GM18498 (cell line): ENCODE data around the gene C2orf80.
"Not testable (repeated sequence)": the region's sequence is repeated elsewhere in the genome, so short reads cannot be mapped to it uniquely, and the experiment has no call there.

ENCODE experiments used
- ATAC-seq: cut with Tn5 transposase; IDR thresholded peaks from one replicate; pipeline ENCODE4 v1.9.1; 2021; ENCODE audit warnings: mild to moderate bottlenecking, moderate library complexity; ENCODE audit not compliant: unreplicated experiment

Gene C2orf80

DNA sequence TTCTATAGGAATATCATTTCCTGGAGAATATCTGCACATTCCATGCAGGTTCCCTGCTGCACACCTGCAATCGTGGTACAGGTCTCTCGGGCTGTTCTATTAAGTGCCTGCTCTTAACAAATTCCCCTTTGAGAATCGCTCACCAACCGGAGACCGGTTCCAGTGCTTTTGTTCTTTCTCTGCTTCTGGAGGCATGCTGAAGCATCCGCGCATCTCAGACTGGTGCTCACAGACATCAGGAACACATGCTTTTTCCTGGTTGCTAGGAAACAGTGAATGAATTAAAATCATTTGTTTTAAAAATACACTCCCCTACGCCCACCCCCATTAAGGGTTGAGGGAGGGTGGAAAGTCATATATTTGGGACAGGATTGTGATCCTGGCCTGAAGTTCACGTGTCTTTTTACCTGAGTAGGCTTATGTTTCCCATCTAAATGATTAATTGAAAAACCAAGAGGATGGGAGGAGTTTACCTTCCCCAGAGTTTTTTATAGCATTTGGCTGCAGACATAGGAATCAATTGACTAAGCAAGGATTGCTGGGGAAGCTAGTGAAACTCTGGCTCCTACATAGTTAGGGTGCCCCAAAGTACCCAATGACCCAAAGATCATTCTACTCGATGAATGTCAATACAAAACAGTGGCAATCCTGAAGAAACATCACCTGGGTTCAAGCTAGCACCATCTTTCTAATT, at the start of gene C2orf80:
TSS of gene C2orf80 (minus strand) at position 221 of the 694 bp plus-strand sequence. CDS start 3,044 bp downstream, outside the sequence.
- ATAC-seq: no peak

DNA sequence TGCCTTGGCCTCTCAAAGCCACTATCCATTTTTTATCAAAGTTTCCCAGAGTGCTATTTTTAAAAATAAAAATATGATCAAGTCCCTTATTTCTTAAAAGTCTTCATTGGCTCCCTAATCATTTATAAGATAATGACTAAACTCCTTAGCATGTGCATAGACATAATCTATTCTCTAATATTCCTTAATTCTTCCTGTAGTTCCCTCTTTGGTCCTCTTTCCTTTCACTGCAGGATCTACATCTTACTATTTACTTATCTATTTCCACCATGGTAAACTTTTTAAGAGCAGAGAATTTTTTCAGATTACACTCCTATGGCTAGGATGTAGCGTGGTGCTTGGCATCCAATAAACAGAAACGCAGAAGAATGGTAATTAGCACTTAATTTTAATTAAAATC, 46.0 kb upstream of the C2orf80 start:
- ATAC-seq: no peak

DNA sequence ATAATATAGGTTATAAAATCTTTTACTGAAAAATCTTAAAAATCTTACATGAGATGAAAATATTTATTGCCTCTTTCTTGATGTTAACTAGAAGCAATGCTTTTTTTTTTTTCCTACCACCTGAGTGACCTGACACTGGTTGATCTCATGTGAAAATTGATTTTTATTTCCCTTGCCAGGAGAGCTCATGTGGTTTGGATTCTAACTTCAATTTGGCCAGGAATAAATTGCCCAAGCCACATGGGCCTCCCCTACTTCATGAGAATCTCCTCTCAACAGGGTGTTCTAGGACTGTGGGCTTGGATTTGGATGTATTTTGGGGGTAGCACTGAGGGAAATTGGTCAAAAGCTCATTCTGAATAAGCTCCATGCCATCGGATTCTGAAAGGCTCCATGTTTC, 45.0 kb upstream of the C2orf80 start:
- ATAC-seq: no peak

DNA sequence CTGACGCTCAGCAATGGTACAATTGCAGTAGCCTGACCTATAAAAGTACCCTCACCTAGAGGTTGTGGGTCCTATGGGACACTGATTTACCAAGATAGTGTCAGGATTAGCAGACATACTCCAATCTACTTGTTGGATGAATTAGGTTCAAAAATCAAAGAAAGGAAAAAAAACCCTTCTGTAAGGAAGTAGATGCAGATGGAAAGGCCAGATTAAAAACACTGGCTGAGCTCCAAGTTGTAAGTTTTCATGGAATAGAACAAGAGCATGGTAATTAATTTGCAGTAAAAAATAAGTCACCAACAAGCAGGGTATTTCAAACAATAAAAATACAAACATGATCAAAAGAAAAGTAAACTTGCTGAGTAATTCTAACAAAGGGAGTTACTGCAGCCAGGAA, 38.6 kb upstream of the C2orf80 start:
- ATAC-seq: no peak

DNA sequence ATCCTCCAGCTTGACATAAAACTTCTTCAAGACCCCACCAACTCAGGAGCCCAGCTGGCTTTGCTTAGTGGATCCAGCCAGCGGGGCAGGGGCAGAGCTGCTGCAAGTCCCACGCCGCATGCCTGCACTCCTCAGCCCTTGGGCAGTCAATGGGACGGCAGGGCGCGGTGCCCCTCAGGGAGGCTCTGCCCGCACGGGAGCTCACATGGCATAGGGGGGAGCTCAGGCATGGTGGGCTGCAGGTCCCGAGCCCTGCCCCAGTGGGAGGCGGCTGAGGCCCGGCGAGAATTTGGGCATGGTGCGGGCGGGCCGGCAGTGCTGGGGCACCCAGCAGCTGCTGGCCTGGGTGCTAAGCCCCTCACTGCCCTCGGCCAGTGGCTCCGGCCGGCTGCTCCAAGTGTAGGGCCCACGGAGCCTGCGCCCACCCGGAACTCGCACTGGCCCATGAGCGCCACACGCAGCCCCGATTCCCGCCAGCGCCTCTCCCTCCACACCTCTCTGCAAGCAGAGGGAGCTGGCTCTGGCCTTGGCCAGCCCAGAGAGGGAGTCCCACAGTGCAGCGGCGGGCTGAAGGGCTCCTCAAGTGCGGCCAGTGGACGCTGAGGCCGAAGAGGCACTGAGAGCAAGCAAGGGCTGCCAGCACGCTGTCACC, 37.9 kb upstream of the C2orf80 start:
- no peak for ATAC-seq

DNA sequence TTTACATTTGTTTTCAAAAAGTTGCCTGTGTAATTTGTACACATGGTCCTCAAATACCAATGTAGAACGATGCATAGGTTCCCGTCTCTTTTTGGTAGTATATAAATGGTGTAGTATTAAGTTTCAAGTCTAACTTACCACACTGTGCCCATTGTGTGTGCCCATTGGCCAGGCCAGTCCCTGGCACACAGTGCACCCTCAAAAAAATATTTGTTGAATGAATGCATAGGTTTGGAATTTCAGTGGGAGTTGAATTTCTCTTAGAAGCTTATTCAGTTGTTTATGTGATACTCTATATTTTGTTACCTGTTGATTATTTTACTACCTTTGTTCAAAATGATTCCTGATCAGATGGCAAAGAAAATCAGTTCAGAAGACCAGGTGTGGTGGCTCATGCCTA, 35.0 kb upstream of the C2orf80 start:
- ATAC-seq: no peak

DNA sequence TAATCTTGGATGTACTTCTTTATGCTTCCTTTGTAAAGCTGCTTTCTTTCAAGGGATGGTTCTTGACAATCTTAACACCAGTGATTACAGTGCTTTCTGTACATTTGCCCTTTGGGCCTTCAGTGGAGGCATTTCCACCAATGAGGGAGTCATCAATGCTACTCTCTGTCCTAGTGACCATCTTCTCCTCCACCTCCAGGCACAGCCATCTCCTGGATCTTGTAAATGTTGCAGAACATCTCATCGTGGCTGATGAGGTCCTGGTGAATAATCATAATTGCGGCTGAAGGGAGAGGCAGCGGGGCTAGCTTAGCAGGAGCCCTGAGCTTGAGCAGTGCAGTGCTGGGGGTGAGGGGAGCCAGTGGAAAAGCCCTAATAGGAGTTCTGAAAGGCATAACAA, 32.5 kb upstream of the C2orf80 start:
- ATAC-seq: no peak

DNA sequence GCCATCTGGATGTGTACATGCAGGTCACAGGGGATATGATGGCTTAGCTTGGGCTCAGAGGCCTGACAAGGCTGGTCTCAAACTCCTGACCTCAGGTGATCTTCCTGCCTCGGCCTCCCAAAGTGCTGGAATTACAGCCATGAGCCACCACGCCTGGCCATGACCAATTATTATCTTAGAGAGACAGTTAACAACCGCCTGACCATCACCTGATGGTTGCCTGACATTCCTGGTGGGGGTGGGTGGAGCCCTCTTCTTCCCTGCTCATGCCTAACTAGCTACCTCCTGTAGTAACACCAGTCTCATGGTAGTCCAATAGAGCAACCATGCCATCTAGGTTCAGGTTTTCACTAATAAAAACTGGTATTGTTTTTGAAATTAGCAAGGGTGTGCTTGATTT, 32.0 kb upstream of the C2orf80 start:
- not testable (repeated sequence) for ATAC-seq

DNA sequence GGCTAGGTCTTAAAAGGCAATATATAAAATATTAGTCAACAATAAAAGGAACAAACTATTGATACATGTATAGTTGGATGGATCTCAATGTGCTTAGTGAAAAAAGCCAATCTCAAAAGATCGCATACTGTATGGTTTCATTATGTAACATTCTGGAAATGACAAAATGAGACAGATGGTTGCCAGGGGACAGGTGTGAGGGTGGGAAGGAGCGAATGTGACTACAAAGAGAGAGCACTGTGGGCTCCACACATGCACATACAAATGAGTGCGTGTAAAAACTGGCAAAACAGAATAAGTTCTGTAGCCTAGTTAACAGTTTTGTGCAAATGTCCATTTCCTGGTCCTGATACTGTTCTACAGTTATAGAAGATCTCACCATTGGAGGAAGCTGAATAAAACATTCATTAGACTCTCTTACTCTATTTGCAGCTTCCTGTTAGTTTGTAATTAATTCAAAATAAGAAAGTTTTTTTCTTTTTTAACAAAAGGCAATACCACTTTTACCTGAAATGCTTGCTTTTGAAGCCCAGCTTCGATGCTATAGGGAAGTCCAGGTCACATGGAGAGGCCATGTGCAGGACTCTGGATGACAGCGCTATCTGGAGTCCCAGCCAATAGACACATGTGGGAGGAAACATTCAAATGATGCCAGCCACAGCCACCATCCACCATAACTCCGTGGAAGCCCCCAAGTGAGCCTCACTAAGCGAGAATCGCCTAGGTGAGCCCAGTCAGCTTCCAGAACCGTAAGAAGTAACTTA, 21.0 kb upstream of the C2orf80 start:
- ATAC-seq: no peak

DNA sequence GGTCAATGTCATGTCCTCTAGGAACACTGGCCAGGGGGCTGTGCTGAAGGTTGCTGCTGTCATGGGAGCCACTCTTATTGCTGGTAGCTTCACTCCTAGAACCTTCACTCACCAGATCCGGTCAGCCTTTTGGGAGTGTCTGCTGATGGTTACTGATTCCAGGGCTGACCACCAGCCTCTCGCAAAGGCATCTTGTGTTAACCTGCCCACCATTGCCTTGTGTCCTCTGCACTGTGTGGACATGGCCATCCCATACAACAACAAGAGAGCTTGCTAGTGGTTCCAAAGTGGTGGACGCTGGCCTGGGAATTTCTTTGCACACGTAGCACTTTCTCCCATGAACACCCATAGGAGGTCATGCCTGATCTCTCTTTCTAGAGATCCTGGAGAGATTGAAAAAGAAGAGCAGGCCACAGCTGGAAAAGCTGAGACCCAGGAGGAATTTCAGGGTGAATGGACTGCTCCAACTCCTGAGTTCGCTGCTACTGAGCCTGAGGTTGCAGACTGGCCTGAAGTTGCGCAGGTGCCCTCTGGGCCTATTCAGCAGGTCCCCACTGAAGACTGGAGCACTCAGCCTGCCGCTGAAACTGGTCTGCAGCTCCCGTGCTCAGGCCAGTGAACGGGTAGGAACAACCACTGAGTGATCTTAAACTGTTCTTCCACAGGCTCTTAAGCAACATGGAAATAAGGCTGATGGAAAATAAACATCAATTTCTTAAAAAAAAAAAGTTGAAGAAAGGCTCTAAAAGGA, 18.7 kb upstream of the C2orf80 start:
- no peak for ATAC-seq

DNA sequence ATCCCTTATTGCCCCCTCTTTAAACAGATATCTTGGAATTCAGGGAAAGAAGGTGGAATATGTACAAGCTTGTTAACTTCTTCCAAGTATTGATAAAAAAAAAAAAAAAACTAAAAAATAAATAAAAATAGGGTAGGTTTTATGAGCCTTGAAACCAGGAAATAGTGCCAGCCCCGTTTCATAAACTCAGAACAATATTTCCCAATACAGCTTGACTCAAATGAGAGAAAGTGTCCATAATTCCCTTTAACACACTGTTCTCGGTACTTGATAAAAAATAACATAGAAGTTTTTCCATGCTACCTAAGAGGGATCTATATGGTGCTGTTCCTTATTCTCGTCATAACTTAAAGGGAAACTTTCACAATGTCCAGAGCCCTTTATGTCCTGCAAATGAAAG, 17.9 kb upstream of the C2orf80 start:
- no peak for ATAC-seq

DNA sequence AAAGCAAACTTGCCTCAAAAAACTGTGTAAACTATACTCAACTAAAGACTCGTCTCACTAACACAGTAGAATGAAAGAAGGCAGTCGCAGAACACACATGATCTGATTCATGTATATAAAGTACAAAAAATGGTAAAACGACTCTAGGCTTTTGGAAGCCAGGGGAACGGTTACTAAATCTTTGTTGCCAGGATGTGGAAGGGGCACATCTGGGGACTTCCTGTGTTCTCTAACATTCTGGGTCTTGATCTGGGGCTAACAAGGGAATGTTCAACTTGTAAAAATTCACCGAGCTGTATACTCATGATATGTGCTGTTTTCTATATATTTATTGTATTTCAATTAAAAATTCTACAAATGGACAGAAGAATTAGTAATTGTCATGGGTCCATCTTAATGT, 14.3 kb upstream of the C2orf80 start:
- no peak for ATAC-seq

DNA sequence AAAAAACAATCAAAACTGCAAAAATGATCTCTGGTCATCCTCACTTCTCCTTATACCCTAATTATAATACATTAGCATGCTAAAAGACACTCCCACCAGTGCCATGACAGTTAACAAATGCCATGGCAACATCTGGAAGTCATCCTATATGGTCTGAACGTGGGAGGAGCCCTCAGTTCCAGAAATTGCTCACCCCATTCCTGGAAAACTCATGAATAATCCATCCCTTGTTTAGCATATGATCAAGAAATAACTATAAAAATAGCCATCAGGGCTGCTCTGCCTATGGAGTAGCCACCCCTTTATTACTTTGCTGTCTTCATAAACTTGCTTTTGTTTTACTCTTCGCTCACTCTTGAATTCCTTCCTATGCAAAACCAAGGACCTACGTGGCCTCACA, 5.7 kb upstream of the C2orf80 start:
- no peak for ATAC-seq

DNA sequence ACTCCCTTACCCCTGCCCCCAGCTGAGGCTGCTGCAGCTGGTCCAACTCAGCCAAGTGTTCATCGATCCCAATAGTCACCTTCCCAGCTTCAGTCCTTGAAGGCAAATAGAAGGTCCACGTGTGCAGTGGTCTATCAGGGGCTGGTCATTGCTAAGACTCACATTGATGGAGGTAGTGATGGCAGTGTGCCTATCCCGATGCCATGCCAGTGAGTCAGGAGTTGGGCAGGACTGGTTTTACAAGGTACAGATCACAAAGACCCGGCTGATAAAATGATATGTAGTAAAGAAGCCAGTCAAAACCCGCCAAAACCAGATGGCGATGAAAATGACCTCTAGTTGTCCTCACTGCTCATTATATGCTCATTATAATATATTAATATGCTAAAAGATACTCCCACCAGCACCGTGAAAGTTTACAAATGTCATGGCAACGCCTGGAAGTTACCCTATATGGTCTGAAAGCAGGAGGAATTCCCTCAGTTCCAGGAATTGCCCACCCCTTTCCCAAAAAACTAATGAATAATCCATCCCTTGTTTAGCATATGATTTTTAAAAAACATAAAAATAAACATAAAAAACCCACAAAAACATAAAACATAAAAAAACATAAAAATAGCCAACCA, 2.9 kb upstream of the C2orf80 start:
- no peak for ATAC-seq

DNA sequence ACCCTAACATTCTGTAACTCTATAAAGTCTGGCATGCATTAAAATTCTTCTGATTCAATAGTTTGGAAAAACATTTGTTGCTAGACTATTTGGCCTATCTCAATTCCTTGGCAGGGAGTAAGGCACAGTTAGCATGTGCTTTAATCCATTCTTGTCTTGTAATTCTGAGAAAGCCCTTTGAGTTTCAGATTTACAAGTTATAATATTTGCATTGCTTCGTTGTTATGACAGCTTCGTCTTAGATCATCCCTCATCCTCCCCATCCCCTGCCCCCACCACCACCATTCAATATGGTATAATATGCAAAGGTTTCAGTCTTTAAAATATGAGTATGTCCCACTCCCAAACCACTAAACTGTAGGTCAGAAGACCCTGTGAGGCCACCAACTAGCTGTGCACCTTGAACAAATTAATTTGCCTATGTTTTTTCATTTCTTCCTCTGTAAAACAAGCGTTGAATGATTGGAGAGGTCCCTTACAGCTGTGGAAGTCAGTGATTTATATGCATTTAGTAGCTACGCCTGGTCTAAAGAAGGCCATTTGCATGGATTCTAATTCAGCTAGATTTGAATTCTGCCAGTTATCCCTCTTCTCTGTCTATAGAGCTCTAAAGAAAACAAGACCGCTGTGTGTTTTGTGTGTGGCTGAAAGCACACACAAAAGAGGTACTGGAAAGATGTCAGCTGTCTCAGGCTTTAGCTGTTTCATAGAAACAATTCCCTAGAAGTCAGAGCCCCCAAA, 591 bp downstream of the C2orf80 start:
- no peak for ATAC-seq

DNA sequence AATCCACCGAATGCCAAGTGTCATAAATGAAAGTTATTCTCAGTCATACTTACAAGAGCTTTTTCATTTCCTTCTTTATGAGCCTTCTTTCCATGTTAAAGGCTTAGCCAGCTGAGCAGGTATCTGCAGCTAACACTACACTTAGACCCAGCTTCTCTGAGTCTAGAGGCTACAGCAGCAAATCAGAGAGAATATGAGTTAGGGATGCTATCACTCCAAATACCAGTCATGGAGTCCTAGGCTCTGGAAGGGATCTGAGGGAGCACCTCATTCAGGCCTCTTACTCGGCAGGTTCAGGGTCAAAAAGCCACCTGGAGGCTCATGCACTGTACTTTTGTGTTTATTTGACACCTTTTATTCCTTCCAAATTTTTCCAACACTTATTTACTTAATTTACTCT, 2.9 kb downstream of the C2orf80 start:
- no peak for ATAC-seq

DNA sequence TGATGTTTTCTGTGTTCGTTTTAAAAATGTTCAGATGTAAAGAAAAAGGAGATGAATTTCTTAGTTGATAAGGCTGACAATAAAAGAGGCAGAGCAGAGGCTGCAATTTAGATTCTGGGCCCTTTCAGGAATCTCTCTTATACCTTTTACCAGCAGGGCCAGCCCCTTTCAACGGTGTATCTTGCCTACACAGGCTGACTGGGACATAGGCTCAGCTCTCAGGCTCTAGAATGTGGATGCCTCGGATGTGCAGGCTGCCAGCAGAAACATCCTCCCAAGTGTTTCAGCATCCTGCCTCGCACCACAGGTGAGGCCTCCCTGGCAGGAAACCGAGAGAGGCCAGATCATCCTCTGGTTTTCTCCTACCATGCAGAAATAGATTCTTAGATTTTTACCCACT, 3.4 kb downstream of the C2orf80 start:
- ATAC-seq: no peak

DNA sequence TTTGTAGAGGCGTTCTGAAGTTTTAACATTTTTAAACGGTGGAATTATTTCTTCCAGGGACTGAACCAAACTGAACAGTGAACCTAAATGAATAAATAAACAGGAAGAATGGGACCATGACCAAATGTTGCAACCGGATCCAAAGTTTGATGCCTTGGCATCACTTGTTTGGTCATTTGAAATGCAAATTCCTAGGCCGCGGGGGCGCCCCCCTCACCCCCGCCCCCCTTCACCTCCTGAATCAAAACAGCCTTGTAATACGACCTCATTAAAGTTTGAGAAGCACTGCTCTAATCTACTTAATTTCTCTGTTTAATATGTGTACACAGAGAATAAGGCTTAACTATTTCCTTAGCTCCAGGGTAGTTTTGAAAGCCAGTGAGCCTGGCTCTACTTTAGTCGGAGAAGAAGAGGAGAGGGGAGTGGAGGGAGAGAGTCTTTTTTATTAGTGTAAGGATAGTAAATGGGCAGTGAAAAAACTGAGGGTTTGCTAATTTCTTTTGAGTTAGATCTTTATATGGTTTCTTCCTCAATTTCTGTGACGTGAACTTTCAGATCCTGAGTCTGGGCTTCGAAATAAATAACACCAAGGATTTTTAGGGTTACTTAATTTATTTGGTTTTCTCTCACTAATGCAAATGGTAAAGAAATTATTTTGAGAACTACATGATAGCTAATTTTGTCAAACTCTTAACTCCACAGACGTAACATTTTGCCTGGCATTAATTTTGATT, 5.7 kb downstream of the C2orf80 start:
- ATAC-seq: no peak

DNA sequence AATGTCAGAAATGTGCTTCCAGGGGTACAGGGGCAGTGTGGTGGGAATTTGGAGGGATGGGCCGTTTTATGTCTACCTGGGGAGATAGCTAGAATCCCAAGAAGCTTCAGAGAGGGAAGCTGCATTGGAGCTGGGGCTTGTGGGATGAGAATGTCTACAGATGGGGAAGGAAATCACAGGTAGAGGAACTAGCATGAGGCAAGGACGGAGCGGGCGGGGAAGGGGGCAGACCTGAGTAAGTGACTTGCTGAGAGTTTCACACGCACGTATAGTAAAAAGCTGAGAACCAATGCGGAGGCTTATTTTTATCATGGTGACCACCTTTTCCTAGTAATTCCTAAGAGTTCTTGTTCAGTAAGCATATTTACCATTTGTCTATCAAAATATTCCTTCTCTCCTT, 6.3 kb downstream of the C2orf80 start:
- no peak for ATAC-seq

DNA sequence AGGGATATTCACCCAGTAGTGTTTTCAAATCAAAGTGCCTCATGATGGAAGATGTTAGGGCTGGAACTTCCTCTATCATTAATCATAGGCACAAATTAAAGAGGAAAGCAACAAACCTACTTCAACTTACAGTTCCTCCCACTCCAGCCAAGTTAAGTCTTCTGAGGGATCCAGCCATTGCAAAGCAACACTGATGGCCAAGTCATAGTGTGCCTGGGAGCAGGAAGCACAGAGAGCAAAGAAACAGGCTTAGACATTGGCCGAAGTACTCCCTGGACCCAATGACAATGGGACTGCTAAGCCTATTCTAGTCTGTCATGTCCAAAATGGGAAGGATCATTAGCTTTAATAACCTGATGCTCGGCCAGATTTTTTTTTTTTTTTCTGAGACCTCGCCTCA, 7.0 kb downstream of the C2orf80 start:
- ATAC-seq: no peak
